GM15510 (cell line): Measurements from ENCODE around the gene CDC40.

Source experiments
- POLR2A ChIP-seq: IDR thresholded peaks from 3 replicates; pipeline ENCODE4 v1.6.1; 2011; ENCODE audit warnings: borderline replicate concordance; ENCODE audit not compliant: insufficient read length; ENCODE audit errors: extremely low read depth

CDC40 gene

GRCh38 chr6:110246378-110246777 lies 66.2 kb downstream of the CDC40 start:
- no peak for TF ChIP-seq POLR2A

GRCh38 chr6:110246900-110247546 lies 66.8 kb downstream of the CDC40 start:
- no peak for TF ChIP-seq POLR2A

- no peak for TF ChIP-seq POLR2A
These were observed 69.8 kb downstream of the CDC40 start for GRCh38 chr6:110250058-110250457.

- no peak for TF ChIP-seq POLR2A
These were observed 70.6 kb downstream of the CDC40 start for GRCh38 chr6:110250838-110251237.

- no peak for TF ChIP-seq POLR2A
These were observed 75.1 kb downstream of the CDC40 start for GRCh38 chr6:110255211-110255750.

- TF ChIP-seq POLR2A = no peak
These were observed 76.1 kb downstream of the CDC40 start for GRCh38 chr6:110256366-110256765.

- no peak for TF ChIP-seq POLR2A
These were observed 85.0 kb downstream of the CDC40 start for GRCh38 chr6:110265273-110265672.

- TF ChIP-seq POLR2A = no peak
These were observed 86.8 kb downstream of the CDC40 start for GRCh38 chr6:110266996-110267395.

GRCh38 chr6:110269623-110270022 lies 89.4 kb downstream of the CDC40 start:
- TF ChIP-seq POLR2A = no peak

GRCh38 chr6:110270165-110270564 lies 89.9 kb downstream of the CDC40 start:
- TF ChIP-seq POLR2A = no peak

GRCh38 chr6:110271732-110272022 lies 91.5 kb downstream of the CDC40 start:
- no peak for TF ChIP-seq POLR2A

GRCh38 chr6:110277100-110277665 lies 97.0 kb downstream of the CDC40 start:
- no peak for TF ChIP-seq POLR2A
